ENCODE measurements around the gene KCNK16. TPM values are rescaled to one million over a fixed set of nuclear protein-coding genes. Genes with fewer than 3 reads are reported as not detected.
A peak's percentile ranks its signal among the peaks of the same experiment; 100 is the strongest.

The KCNK16 gene
- total RNA-seq, 1 donor from 2014 or later, result not detected

DNA sequence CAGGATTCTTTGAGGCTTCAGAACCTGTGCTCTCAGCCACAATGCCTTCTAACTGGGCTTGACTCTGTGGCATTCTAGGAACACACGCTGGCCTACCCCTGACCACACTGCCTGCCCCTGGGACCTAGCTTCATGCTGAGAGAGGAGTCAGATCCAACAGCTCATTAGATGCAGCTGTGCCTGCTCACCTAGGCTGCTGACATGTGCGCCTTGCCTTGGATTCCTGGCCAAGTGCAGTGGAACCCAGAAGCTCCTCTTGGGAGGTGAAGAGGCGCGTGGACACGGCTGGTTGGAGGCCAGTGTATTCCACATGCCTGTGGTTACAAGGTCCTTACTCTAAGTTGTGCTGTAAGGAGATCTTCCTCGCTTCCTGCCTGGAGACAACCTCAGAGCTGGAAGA lies 24.7 kb upstream of the KCNK16 start:
- Histone ChIP-seq H3K9me3 (no peaks in the 10 kb centered on the region), H3K27ac (no peak overlapping the region), H3K27me3 (no peaks in the 10 kb centered on the region), H3K4me3 (no peak overlapping the region), H3K36me3 (no peaks in the 10 kb centered on the region), H3K4me1 (peaks cover 11% of the 10 kb centered on the region)
- intact Hi-C loops (cut with DNase I), result no loop called here
- no peak for ATAC-seq
- no peak for DNase-seq
- TF ChIP-seq, protein P1, sequence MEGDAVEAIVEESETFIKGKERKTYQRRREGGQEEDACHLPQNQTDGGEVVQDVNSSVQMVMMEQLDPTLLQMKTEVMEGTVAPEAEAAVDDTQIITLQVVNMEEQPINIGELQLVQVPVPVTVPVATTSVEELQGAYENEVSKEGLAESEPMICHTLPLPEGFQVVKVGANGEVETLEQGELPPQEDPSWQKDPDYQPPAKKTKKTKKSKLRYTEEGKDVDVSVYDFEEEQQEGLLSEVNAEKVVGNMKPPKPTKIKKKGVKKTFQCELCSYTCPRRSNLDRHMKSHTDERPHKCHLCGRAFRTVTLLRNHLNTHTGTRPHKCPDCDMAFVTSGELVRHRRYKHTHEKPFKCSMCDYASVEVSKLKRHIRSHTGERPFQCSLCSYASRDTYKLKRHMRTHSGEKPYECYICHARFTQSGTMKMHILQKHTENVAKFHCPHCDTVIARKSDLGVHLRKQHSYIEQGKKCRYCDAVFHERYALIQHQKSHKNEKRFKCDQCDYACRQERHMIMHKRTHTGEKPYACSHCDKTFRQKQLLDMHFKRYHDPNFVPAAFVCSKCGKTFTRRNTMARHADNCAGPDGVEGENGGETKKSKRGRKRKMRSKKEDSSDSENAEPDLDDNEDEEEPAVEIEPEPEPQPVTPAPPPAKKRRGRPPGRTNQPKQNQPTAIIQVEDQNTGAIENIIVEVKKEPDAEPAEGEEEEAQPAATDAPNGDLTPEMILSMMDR (IDR thresholded peaks at IDR 0.05), result no peak

DNA sequence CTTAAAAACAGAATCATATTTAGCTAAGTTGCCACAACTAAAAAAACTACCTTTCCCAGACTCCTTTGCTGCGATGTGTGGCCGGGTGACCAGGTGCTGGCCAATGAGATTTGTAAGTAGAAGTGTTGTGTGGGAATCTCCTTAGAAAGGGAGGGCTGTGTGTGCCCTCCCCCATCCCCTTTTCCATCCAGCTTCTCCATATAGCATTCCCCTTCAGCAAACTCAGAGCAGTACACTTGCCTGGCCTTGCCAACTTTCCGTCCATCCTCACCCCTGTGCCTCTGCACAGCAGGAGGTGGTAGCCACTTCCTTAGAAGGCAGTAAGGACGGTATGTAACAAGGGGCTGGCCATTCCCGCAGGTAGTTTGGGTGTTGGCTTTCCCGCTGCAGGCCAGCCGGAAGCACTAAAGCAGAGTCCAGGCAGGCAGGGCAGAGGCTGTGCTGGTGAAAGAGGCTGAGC lies 22.3 kb upstream of the KCNK16 start:
- H3K27ac ChIP-seq, result peak overlapping the region; percentile 58
- H3K36me3 ChIP-seq, result no peaks in the 10 kb centered on the region
- H3K4me1 ChIP-seq, result peaks cover 24% of the 10 kb centered on the region
- peak overlapping the region; percentile 10 for H3K4me3 ChIP-seq
- H3K27me3 ChIP-seq, result no peaks in the 10 kb centered on the region
- no peak for DNase-seq
- intact Hi-C loops (cut with DNase I), result no loop called here
- no peaks in the 10 kb centered on the region for H3K9me3 ChIP-seq
- peak; percentile 65 for ATAC-seq
- TF ChIP-seq, protein P1 (IDR thresholded peaks at IDR 0.05), result no peak

DNA sequence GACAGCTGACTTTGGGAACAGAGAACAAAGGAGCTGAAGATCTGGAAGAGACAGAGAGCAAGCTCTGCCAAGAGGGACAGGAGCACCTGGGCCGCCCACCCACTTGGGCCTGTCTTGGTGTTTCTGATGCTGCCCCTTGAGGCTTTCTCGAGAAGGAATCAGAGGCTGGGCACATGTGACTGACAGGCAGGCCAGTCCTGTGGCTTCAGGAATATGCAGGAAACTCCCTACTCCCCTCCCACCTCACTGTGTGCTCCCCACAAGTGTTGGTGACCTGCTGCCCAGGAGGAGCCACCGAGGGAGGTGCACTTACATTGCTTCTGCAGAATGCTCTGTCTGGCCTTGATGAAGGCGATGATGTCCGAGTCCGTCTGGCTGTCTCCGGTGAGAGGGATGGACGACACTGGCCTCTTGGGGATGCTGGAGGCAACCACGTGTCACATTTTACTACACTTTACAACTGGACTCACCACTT lies 20.9 kb upstream of the KCNK16 start:
- intact Hi-C loops (cut with DNase I), result no loop called here
- no peaks in the 10 kb centered on the region for H3K27me3 ChIP-seq
- H3K9me3 ChIP-seq, result no peaks in the 10 kb centered on the region
- TF ChIP-seq, protein P1 (IDR thresholded peaks at IDR 0.05), result no peak
- H3K36me3 ChIP-seq, result no peaks in the 10 kb centered on the region
- H3K4me3 ChIP-seq, result no peak overlapping the region
- ATAC-seq, result no peak
- H3K27ac ChIP-seq, result peak overlapping the region; percentile 30
- peaks cover 35% of the 10 kb centered on the region for H3K4me1 ChIP-seq
- no peak for DNase-seq

DNA sequence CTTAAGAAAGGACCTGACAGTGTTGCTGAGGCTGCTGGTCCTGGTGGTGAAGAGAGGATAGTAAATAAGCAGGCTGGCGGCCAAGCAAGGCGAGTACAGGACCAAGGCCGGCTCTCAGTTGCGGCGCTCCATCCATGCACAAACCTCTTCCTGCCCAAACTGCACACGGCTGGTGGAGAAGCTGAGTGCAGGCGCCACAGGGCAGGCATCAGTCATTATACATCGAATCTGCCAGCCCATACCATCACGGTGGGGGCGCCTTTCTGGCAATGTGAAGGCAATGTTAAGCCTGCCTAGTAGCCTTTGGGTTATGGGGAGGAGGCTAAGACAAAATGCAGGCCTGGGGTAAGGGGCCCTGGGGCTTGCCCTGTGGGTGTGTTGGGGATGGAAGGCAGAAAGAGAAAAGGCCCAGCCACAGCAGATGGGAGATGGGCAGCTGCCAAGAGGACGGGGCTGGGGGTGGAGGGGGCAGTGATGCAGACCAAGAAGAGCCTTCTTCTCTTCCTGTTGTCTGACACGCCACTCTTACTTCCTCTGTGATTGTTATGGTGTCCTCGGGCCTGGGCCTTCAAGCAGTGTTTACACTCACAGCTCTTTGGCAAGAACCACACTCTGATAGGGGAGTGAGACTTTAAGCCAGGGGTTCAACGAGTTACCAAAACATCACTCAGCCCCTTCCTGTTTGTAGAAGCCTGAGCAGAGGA lies 20.3 kb upstream of the KCNK16 start:
- Histone ChIP-seq H3K4me3 (no peak overlapping the region), H3K27me3 (no peaks in the 10 kb centered on the region), H3K4me1 (peaks cover 35% of the 10 kb centered on the region), H3K36me3 (no peaks in the 10 kb centered on the region), H3K9me3 (no peaks in the 10 kb centered on the region), H3K27ac (peak overlapping the region; percentile 30)
- TF ChIP-seq, protein P1 (IDR thresholded peaks at IDR 0.05), result no peak
- DNase-seq (no peak), ATAC-seq (no peak)
- intact Hi-C loops (cut with DNase I), result no loop called here

DNA sequence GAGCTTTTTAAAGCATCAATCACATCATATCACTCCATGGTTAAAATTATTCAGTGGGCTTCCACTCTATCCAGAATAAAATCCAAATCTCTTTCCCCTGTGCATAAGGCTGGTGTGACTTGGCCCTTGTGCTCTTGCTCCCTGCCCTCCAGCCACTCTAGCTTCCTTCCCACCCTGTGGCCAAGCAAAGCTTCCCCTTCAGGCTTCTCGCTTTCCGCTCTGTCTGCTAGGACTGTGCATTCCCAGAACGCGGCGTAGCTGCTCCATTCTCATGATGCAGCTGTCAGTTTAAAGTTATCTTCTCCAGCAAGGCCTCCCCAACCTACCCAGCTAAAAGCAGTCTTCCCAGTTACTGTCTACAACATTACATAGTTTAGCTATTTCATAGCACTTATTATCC lies 19.4 kb upstream of the KCNK16 start:
- no peaks in the 10 kb centered on the region for H3K36me3 ChIP-seq
- intact Hi-C loops (cut with DNase I), result no loop called here
- H3K27ac ChIP-seq, result no peak overlapping the region
- H3K4me1 ChIP-seq, result peaks cover 35% of the 10 kb centered on the region
- no peak for DNase-seq
- H3K27me3 ChIP-seq, result no peaks in the 10 kb centered on the region
- no peak overlapping the region for H3K4me3 ChIP-seq
- H3K9me3 ChIP-seq, result no peaks in the 10 kb centered on the region
- no peak for ATAC-seq
- TF ChIP-seq, protein P1 (IDR thresholded peaks at IDR 0.05), result no peak

All from upper lobe of right lung (tissue), 1 donor.